ENCODE results near the gene STAM2. TPM values are rescaled to one million over a fixed set of nuclear protein-coding genes. Genes with fewer than 3 reads are reported as not detected.

The STAM2 gene
- total and polyA plus RNA-seq, 2 of the 13 experiments (the other 11 are each of a cell fraction or from before 2014, with no cell fraction given): 14.7 to 24.1 TPM

- H3K4me3 ChIP-seq (replicated peaks in 1 of 3; ENCODE audit: insufficient read depth in 1 of 3, low read depth in 2 of 3, low read length in 3 of 3): no peak overlapping the region
- FAIRE-seq: no peak
- intact Hi-C loops (cut with micrococcal nuclease; ENCODE audit: unreplicated experiment): no loop called here
- no peaks in the 10 kb centered on the region for H3K79me2 ChIP-seq (ENCODE audit: insufficient read depth, low read length)
- H4K20me1 ChIP-seq (ENCODE audit: insufficient read depth, low read length): no peaks in the 10 kb centered on the region
- no TSS peak for BruUV-seq (replicated peaks)
- TF ChIP-seq, protein P1, sequence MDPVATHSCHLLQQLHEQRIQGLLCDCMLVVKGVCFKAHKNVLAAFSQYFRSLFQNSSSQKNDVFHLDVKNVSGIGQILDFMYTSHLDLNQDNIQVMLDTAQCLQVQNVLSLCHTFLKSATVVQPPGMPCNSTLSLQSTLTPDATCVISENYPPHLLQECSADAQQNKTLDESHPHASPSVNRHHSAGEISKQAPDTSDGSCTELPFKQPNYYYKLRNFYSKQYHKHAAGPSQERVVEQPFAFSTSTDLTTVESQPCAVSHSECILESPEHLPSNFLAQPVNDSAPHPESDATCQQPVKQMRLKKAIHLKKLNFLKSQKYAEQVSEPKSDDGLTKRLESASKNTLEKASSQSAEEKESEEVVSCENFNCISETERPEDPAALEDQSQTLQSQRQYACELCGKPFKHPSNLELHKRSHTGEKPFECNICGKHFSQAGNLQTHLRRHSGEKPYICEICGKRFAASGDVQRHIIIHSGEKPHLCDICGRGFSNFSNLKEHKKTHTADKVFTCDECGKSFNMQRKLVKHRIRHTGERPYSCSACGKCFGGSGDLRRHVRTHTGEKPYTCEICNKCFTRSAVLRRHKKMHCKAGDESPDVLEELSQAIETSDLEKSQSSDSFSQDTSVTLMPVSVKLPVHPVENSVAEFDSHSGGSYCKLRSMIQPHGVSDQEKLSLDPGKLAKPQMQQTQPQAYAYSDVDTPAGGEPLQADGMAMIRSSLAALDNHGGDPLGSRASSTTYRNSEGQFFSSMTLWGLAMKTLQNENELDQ (CRISPR knock-in tag; IDR thresholded peaks at IDR 0.05; ENCODE audit: borderline replicate concordance): no peak
- TF ChIP-seq FOXO4 (CRISPR knock-in tag; conservative IDR thresholded peaks at IDR 0.05): 0 out of 2 replicates have a peak, but pooled peaks have one; percentile 54
- TF ChIP-seq CEBPG (CRISPR knock-in tag; IDR thresholded peaks at IDR 0.05): peak; percentile 21; the same call in 1 of the 2 replicates
- no peak overlapping the region for H2AFZ ChIP-seq (ENCODE audit: low read length)
- POLR2A ChIA-PET: no interaction called here
- no peak overlapping the region for H3K4me2 ChIP-seq (ENCODE audit: low read depth, low read length)
- DNase-seq (ENCODE audit: low spot score): no peak
- no peak overlapping the region for H3K27ac ChIP-seq (ENCODE audit: extremely low read length, insufficient read depth, low read length)
- CTCF ChIA-PET (ENCODE audit: low intra/inter-chr PET ratio, low total read pairs): no interaction called here
- no peak overlapping the region for H3K9ac ChIP-seq (ENCODE audit: insufficient read depth, low read depth, low read length)
- no peaks in the 10 kb centered on the region for H3K9me3 ChIP-seq (ENCODE audit: low read length)
- peaks cover 7% of the 10 kb centered on the region; the same call in 1 of the 2 replicates for H3K4me1 ChIP-seq (ENCODE audit: insufficient read depth, low read length)
- peaks cover 0 to 23% of the 10 kb centered on the region in 2 experiments; a peak in 3 of 5 replicates for H3K27me3 ChIP-seq (ENCODE audit: control insufficient read depth in 1 of 2, insufficient read depth in 2 of 2, low read length in 2 of 2)
- WGBS (ENCODE audit: low lambda C conversion rate): 5% methylated on average over 6 of the region's 6 CpGs
- H3K36me3 ChIP-seq (replicated peaks in 1 of 2; ENCODE audit: control insufficient read depth in 1 of 2, insufficient read depth in 2 of 2, low read length in 2 of 2): no peaks in the 10 kb centered on the region
- in situ Hi-C loops (cut with HindIII; ENCODE audit: extremely low pct_ligation_motif_present, low pct_unique_long_range_greater_than_20kb): no loop called here
- peak; percentile 65 for ATAC-seq
Measured at GRCh38 chr2:152084076-152084475, 91.5 kb downstream of the STAM2 start.
